GM21515 (cell line): ENCODE data around the gene C1QTNF1.

Experiments
- ATAC-seq: cut with Tn5 transposase; IDR thresholded peaks from one replicate; pipeline ENCODE4 v1.9.1; 2021; ENCODE audit not compliant: unreplicated experiment

The C1QTNF1 gene

GRCh38 chr17:79038545-79039135, 14.7 kb downstream of the C1QTNF1 start:
- no peak for ATAC-seq

GRCh38 chr17:79039171-79039570, 15.2 kb downstream of the C1QTNF1 start:
- no peak for ATAC-seq

DNA sequence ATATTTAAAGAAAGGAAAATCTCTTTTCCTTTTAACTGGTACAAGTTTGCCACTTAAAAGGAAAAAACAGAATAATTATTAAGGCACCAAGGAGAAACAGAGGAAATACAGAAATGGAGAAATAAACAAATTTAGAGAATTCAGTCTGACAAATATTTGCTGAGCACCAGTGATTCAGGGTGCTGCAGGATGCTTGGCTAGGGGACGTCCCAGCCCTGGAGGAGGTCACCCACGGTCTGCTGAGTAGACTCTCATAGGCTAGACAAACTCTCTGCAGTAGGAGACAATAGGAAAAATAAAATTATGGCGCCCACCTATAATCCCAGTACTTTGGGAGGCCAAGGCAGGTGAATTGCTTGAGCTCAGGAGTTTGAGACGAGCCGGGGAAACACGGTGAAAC, 15.9 kb downstream of the C1QTNF1 start:
- no peak for ATAC-seq

- ATAC-seq: no peak
These were observed 17.1 kb downstream of the C1QTNF1 start for GRCh38 chr17:79041041-79041570.

GRCh38 chr17:79041723-79042420, 17.9 kb downstream of the C1QTNF1 start:
- no peak for ATAC-seq

DNA sequence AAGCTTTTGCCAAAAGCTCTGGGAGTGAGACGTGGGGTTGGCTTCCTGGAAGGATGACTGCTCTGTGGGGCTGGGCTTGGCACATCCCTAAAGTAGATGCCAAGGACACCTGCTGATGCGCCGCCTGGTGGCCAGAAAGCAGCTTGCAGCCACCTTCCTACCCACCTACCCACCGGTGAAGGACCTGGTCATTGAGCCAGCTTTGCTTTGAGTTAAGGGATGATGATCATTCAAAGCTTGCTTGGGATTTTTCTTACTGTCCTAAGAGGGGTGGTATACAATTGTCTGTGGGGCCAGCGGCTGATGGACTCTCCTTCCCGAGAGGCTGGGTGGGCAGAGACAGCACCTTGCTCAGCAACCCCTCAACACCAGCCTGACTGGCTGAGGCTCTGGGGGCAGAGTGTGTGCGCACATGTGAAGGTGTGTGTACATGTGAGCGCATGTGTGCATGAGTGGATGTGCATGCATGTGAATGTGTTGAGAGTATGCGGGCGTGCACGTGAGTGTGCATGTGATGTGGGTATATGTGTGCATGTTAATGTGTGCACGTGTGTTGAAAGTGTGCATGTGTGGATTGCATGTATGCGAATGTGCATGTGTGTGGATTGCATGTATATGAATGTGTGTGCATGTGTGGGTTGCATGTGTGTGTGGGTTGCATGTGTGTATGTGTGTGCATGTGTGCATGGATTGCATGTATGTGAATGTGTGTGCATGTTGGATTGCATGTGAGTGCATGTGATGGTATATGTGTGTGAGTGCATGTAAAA, 18.6 kb downstream of the C1QTNF1 start:
- ATAC-seq: no peak

DNA sequence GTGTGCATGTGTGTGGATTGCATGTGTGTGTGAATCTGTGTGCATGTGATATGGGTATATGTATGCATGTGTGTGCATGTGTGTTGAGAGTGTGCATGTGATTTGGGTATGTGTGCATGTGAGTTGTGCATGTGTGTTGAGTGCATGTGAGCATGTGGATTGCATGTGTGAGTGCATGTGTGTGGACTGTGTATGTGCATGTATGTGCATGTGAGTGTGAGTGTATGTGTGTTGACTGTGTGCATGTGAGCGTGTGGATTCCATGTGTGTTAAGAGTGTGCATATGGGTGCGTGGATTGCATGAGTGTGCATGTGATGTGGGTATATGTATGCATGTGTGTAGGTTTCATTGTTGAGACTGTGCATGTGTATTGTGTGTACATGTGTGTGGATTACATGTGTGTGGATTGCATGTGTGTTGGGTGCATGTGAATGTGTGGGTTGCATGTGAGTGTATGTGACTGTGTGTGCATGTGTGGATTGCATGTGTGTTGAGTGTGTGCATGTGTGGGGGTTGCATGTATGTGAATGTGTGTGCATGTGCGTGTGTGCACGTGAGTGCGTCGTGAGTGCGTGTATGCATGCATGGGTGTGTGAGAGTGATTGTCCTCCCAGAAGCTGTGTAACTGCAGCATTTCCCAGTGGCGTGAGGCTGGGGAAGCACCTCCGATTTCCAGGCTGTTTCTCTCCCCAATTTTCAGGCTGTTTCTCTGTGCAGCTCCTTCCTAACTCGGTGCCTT, 19.4 kb downstream of the C1QTNF1 start:
- ATAC-seq: no peak

- no peak for ATAC-seq
These were observed 20.0 kb downstream of the C1QTNF1 start for GRCh38 chr17:79043931-79044320.

GRCh38 chr17:79044462-79044861, 20.5 kb downstream of the C1QTNF1 start:
- ATAC-seq: no peak

DNA sequence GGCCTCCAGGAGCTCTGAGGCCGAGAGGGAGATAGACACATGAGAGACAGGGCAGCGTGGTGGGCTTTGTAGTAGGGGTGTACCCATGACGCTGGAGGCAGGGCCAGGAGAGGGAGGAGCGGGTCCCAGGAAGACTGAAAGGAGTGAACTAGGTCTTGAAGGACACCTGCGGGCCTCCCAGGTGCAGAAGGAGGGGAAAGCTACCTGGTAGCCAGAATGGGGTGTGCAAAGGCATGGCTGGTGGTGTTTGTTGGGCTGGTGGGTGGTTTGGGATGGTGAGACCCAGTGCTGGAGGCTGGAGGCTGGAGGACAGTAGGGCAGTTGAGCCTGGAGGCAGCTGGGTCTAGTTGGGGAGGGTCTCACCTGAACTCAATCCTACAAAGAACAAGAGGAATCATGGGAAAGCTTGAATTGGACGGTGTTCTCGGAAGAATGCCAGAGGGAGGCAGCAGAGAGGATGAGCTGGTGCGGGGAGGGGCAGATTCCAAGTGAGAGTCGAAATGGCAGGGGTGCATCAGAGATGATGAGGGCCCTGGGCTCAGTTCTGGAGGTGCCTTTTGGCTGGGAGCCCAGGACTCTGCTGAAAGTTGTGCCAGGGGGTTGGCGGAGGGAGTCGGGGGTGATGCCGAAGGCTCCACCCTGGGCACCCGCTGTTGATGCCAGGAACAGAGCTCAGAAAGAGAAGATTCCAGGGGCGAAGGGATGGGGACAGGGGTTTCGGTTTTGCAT, 21.2 kb downstream of the C1QTNF1 start:
- no peak for ATAC-seq

DNA sequence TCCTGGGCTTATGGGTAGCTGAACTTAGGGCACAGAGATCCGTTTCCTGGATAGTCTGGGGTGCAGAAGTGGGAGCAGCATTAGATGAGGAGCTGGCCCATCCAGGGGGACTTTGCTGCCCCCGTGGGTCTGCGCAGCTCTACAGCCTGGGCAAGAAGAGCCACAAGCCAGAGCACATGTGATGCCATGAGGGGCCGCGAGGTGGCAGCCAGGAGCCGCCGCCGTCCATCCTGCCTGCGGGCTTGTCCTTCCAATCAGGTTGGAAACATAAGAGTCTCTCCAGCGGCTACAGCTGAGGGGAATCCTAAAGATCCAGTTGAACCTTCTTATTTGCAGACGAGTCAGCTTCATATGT, 21.9 kb downstream of the C1QTNF1 start:
- no peak for ATAC-seq

- ATAC-seq: no peak
These were observed 22.4 kb downstream of the C1QTNF1 start for GRCh38 chr17:79046197-79046915.

- ATAC-seq: no peak
These were observed 22.9 kb downstream of the C1QTNF1 start for GRCh38 chr17:79046916-79047280.

- ATAC-seq: no peak
These were observed 23.4 kb downstream of the C1QTNF1 start for GRCh38 chr17:79047291-79047920.

- no peak for ATAC-seq
These were observed 24.2 kb downstream of the C1QTNF1 start for GRCh38 chr17:79047923-79048825.

DNA sequence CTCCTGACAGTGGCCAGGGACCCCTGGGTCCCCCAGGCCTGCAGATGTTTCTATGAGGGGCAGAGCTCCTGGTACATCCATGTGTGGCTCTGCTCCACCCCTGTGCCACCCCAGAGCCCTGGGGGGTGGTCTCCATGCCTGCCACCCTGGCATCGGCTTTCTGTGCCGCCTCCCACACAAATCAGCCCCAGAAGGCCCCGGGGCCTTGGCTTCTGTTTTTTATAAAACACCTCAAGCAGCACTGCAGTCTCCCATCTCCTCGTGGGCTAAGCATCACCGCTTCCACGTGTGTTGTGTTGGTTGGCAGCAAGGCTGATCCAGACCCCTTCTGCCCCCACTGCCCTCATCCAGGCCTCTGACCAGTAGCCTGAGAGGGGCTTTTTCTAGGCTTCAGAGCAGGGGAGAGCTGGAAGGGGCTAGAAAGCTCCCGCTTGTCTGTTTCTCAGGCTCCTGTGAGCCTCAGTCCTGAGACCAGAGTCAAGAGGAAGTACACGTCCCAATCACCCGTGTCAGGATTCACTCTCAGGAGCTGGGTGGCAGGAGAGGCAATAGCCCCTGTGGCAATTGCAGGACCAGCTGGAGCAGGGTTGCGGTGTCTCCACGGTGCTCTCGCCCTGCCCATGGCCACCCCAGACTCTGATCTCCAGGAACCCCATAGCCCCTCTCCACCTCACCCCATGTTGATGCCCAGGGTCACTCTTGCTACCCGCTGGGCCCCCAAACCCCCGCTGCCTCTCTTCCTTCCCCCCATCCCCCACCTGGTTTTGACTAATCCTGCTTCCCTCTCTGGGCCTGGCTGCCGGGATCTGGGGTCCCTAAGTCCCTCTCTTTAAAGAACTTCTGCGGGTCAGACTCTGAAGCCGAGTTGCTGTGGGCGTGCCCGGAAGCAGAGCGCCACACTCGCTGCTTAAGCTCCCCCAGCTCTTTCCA, 25.1 kb downstream of the C1QTNF1 start:
- ATAC-seq: no peak

GRCh38 chr17:79049821-79050220, 25.9 kb downstream of the C1QTNF1 start:
- no peak for ATAC-seq

DNA sequence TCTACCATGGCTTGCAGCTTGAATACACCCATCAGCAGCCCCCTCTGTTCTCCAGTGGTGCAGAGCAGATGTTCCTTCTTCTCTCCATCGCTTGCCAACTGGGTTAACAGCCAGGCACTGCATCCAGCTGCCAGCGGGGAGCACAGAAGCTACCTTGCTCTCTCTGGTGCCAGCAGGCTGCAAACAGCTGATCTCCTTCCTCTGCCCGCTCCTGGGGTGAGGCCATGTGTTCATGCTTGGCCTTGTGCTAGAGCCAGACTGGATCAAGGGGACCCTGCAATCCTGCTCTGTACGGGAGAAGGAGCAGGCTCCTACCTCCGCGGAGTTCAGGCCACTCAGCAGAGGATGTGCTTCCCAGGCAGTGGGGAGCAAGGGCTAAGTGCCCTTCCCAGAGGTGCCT, 26.6 kb downstream of the C1QTNF1 start:
- ATAC-seq: no peak
